Nucleus accumbens (tissue), 56 donors: ENCODE data around the gene SLC17A8.
"Not testable (repeated sequence)": the region's sequence is repeated elsewhere in the genome, so short reads cannot be mapped to it uniquely, and the experiment has no call there.

Source experiments
- DNase-seq, 56 donors: peaks; one replicate each; lab custom pipeline; 2025; lab: John Stamatoyannopoulos, UW

Gene SLC17A8

GRCh38 chr12:100414739-100415138 lies 57.9 kb downstream of the SLC17A8 start:
- no peak for DNase-seq

DNA sequence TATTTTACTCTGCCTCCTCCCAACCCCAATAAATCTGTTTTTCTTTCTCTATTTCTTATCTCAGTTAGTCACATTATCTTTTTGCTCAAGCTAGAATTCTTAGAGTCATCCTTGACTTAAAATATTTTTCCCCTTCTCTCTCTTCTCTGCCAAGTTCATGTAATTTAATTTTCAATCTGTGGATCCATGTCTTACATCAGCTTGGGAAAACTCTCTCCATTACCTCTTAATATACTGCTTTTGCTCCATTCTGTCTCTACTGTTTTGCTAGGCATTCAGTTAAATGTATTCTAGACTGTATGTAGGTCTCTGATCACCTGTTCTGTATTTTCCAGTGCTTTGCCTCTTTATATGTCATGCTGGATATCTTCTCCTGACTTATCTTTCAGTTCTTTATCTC lies 65.8 kb downstream of the SLC17A8 start:
- DNase-seq: no peak

DNA sequence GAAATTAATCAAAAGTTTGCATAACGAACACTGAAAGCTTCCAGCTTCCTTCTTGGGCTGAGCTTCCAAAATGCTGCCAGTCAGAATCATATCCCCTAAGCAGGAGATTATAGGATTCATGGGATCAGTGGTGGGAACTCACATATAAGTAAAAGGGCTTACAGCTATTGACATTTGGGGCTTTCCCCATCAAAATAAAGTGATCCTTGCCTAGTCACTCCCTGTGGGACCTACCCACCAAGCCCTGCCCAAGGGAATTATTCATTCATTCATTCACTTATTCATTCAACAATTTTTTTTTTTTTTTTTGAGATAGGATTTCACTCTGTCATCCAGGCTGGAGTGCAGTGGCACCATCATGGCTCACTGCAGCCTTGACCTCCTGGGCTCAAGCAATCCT lies 69.3 kb downstream of the SLC17A8 start:
- DNase-seq: no peak

- no peak for DNase-seq
Measured at GRCh38 chr12:100427078-100427477, 70.2 kb downstream of the SLC17A8 start.

GRCh38 chr12:100430251-100430650 lies 73.4 kb downstream of the SLC17A8 start:
- not testable (repeated sequence) for DNase-seq

DNA sequence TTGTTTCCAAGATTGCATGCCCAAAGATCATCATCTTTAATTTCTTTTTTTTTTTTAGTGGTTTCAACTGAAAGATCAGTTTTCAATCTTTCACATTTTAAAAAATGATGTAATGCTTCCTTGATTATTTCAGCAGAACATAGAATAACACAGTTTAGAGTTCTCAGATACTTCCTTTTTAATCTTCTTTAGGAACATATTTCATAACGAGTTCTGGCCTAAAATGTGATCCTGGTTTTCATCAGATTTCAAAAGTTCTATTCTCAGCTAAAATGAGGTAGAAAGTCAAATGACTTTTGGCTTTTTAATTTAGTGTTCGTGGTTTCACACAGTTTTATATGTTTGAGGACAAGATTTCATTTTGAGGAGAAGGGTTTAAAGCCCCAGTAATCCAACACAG lies 76.8 kb downstream of the SLC17A8 start:
- DNase-seq: no peak

GRCh38 chr12:100434177-100434576 lies 77.3 kb downstream of the SLC17A8 start:
- DNase-seq: no peak

- DNase-seq: no peak
Measured at GRCh38 chr12:100435957-100436356, 79.1 kb downstream of the SLC17A8 start.

DNA sequence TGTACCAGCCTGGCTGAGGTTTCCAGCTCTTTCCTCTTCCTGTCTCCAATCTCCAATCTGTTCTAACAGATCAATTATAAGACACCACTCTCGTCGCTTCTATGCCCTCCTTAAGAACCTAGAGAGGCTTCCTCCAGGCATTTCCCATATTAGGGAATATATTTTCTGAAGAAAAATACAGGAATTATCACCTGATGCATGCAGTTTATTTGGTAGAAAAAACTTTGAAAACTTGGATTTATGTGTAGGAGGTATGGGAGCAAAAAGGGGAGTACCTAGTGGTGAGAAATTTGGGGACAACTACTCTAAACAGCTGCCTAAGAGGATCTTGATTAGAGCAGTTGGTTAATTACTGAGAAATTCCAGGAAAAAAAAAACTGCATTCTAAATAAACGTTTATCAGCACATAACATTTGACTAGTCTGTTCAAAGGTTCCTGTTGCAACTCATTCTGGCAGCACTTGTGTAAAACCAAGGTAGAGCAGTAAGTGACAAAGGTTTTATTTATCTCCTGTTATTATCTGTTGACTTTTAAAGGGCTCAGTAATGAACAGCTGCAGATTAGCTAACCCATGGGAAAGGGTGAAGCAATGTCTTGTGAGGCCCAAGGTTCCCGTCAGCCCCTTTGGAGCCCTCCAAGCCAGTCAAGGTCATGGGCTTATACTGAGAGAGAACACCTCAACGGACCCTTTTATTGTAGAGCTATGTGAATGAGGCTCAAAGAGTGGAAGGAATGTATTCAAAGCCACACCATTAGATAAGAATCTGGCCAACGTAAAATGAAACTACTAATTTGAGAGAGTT lies 80.4 kb downstream of the SLC17A8 start:
- DNase-seq: no peak

DNA sequence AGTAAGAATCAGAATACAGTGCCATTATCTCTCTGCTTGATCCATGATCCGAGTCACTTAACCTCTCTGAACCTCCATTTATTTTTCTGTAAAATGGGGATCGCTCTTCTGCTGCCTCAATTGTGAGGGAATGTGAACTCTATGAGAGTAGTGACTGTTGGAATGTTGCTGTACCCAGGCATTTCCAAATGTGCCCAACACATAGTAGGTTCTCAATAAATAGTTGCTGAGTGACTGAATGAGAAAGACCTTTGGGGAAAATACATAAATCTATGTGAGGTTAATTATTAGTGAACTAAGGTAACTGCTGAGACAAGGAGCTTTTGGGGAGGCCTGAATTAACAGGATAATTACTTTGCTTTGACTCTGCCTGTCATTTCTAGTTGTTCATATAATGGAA lies 82.9 kb downstream of the SLC17A8 start:
- DNase-seq: no peak

- DNase-seq: no peak
Measured at GRCh38 chr12:100442403-100442802, 85.5 kb downstream of the SLC17A8 start.

GRCh38 chr12:100443434-100443833 lies 86.6 kb downstream of the SLC17A8 start:
- no peak for DNase-seq

- DNase-seq: no peak
Measured at GRCh38 chr12:100445081-100445481, 88.2 kb downstream of the SLC17A8 start.

GRCh38 chr12:100447381-100447780 lies 90.5 kb downstream of the SLC17A8 start:
- no peak for DNase-seq

DNA sequence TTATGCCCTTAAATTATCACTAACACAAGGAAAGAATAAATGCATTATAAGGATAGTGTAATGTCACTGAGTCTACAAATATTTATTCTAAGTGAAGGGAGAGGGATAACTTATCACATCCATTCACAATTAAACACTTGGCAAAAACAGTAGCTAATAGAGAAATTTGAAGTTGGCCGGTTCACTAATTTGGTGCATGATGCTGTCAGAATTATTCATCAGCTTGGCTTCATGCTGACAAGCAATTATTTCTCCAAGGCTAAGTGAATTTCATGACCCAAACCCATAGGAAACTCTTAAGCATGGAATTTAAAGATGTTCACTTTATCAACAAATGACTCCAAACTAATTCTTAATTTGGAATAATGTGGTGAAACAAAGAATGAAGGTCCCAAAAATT lies 91.8 kb downstream of the SLC17A8 start:
- DNase-seq: no peak

GRCh38 chr12:100450735-100451134 lies 93.9 kb downstream of the SLC17A8 start:
- no peak for DNase-seq

DNA sequence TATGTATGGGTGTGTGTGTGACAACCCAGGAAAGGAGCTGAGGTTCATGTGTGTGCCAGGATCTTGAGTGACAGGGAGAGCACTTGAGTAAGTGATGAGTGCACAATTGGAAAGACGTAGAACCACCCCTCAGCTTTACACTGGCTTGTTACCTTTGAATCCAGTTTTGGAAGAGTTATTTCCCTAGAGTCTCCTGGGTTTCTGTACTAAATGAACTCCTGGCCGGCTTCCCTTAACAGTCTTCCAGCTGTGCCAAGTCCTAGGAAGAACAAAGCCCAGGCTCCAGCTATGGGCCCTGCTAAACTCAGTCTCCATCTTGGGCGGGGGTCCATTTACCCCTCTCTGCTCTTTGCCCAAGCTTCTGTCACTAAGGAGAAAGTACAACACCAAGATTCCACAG lies 97.1 kb downstream of the SLC17A8 start:
- DNase-seq: peak in 2 of 56 donors; percentile 0 to 4

DNA sequence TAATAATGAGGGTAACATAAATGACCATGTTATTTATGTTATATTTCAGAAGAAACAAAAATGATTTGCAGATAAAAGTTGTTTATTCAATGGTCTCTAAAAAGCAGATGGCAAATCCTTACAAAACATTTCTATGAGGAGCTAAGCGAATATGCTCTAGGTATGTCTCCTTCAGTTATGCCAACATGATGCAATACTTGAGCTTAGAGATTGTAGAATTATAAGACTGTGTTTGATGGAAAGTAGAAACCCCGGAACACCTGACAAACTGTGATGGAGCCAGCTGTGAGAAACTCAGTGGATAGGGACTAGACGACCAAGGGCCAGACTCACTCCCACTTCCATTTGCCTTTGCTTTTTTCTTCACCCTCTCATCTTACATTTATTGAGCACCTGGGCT lies 99.0 kb downstream of the SLC17A8 start:
- DNase-seq: no peak

GRCh38 chr12:100458191-100458590 lies 101.3 kb downstream of the SLC17A8 start:
- peak in 5 of 56 donors; percentile 3 to 21 (median 12) for DNase-seq

GRCh38 chr12:100460702-100461101 lies 103.8 kb downstream of the SLC17A8 start:
- no peak for DNase-seq

GRCh38 chr12:100461330-100461973 lies 104.6 kb downstream of the SLC17A8 start:
- no peak for DNase-seq

GRCh38 chr12:100463661-100464060 lies 106.8 kb downstream of the SLC17A8 start:
- DNase-seq: no peak
